D721Med (cell line): ENCODE data around the gene ZNF420.
"Not testable (repeated sequence)": the region's sequence is repeated elsewhere in the genome, so short reads cannot be mapped to it uniquely, and the experiment has no call there.

Experiments
- DNase-seq: peaks from one replicate; pipeline ENCODE4 v3.0.0; 2011; ENCODE audit warnings: low spot score; ENCODE audit not compliant: insufficient read length
- FAIRE-seq: peaks from 2 replicates; lab custom pipeline; 2011; peaks lifted over from hg19 to GRCh38; lab: Jason Lieb, UNC
- CTCF ChIP-seq: IDR thresholded peaks from 2 replicates; pipeline ENCODE4 v1.5.1; 2012; ENCODE audit warnings: mild to moderate bottlenecking, control low read depth; ENCODE audit not compliant: insufficient read depth; ENCODE audit errors: missing control alignments

ZNF420 gene

GRCh38 chr19:37077934-37078716 is at the start of gene ZNF420:
ZNF420 (plus strand) TSS chr19:37078433; CDS start chr19:37089119, 10,686 bp downstream.
- FAIRE-seq: no peak
- TF ChIP-seq CTCF: no peak
- DNase-seq: peak; percentile 40

GRCh38 chr19:37045140-37045539 is 33.1 kb upstream of the ZNF420 start:
- no peak for TF ChIP-seq CTCF
- no peak for DNase-seq
- no peak for FAIRE-seq

GRCh38 chr19:37055330-37055729 is 22.9 kb upstream of the ZNF420 start:
- DNase-seq: no peak
- no peak for FAIRE-seq
- TF ChIP-seq CTCF: no peak

GRCh38 chr19:37056776-37057175 is 21.5 kb upstream of the ZNF420 start:
- FAIRE-seq (no peak), DNase-seq (no peak)
- TF ChIP-seq CTCF: no peak

- FAIRE-seq (no peak), DNase-seq (no peak)
- TF ChIP-seq CTCF: no peak
These were observed 19.1 kb upstream of the ZNF420 start for GRCh38 chr19:37059142-37059541.

- not testable (repeated sequence) for DNase-seq
- FAIRE-seq: peak; percentile 75
These were observed 13.3 kb upstream of the ZNF420 start for GRCh38 chr19:37064886-37065285.

- FAIRE-seq: no peak
- DNase-seq: no peak
- no peak for TF ChIP-seq CTCF
These were observed 4.1 kb upstream of the ZNF420 start for GRCh38 chr19:37074111-37074510.
